Osteoblast (primary cell): Measurements from ENCODE around the gene PARD3B. TPM values are rescaled to one million over a fixed set of nuclear protein-coding genes. Genes with fewer than 3 reads are reported as not detected.

Experiments used
- DNase-seq: peaks from one replicate; pipeline ENCODE4 v3.0.0; 2011; ENCODE audit warnings: low spot score, mixed read lengths; ENCODE audit not compliant: insufficient read length; ENCODE audit errors: missing footprints
- H2AFZ ChIP-seq: 2 replicates; pipeline ENCODE4 v1.6.0; 2011; ENCODE audit warnings: mild to moderate bottlenecking, low read length
- H3K27ac ChIP-seq: 2 replicates; pipeline ENCODE4 v1.5.1; 2011; ENCODE audit warnings: mild to moderate bottlenecking, low read depth, low read length, moderate library complexity
- H3K27me3 ChIP-seq: 2 replicates; pipeline ENCODE4 v1.6.0; 2012; ENCODE audit warnings: mild to moderate bottlenecking, control low read depth, inconsistent platforms, low read length, moderate library complexity; ENCODE audit not compliant: insufficient read depth
- H3K36me3 ChIP-seq: 2 replicates; pipeline ENCODE4 v1.5.1; 2011; ENCODE audit warnings: mild to moderate bottlenecking, low read length, control low read depth, moderate library complexity; ENCODE audit not compliant: insufficient read depth
- H3K4me1 ChIP-seq: 2 replicates; pipeline ENCODE4 v1.5.1; 2011; ENCODE audit warnings: mild to moderate bottlenecking, low read length, control low read depth, moderate library complexity; ENCODE audit not compliant: insufficient read depth
- H3K4me2 ChIP-seq: 2 replicates; pipeline ENCODE4 v1.6.0; 2011; ENCODE audit warnings: mild to moderate bottlenecking, low read length; ENCODE audit not compliant: insufficient read depth
- H3K4me3 ChIP-seq: fragments of 200-600 bp; sonication (generic); 3 replicates; pipeline ENCODE4 v1.5.1; 2012; ENCODE audit warnings: mild to moderate bottlenecking, low read length, inconsistent platforms; ENCODE audit not compliant: insufficient read depth
- H3K79me2 ChIP-seq: 2 replicates; pipeline ENCODE4 v1.6.0; 2012; ENCODE audit warnings: mild to moderate bottlenecking, low read length, control low read depth, inconsistent platforms; ENCODE audit not compliant: insufficient read depth
- H3K9me3 ChIP-seq: 2 replicates; pipeline ENCODE4 v1.5.1; 2011; ENCODE audit warnings: low read depth, low read length, control low read depth
- H4K20me1 ChIP-seq: 2 replicates; pipeline ENCODE4 v1.6.0; 2012; ENCODE audit warnings: mild to moderate bottlenecking, low read length, control low read depth; ENCODE audit not compliant: insufficient read depth
- total RNA-seq: library from RNA; depleted of rRNA; stranded (reverse); fragments of >200 nt; gene quantifications from 2 replicates; pipeline ENCODE4 v1.2.3, GENCODE V29; 2012
- TF ChIP-seq, protein P1 (sequence below): IDR thresholded peaks from 2 replicates; pipeline ENCODE4 v1.5.1; 2011; ENCODE audit warnings: mild to moderate bottlenecking, low read depth, low read length, moderate library complexity; ENCODE audit errors: extremely low read depth

Gene PARD3B
- total RNA-seq, 1 donor: 22.4 TPM

DNA sequence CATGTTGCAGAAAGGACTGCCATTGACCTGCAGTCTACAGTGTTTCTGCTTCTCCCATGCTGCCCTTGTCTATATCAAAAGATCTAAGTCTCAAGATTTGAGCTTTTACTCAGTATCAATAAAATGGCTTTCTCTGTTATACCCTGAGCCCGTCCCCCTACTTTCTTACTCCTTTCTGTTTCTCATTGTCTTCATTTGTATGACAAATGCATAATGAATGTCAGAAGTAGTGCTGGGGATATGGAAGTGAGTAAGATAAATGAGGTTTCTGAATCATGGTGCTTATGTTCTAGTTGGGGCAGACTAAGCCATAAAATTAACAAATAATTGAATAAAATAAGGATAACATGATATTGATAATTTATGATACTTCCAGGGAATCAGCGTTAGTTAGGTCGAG lies 128.6 kb downstream of the PARD3B start:
- H3K27me3 ChIP-seq: no peaks in the 10 kb centered on the region
- peak overlapping the region; percentile 47 for H3K4me2 ChIP-seq
- H3K27ac ChIP-seq: no peak overlapping the region
- no peaks in the 10 kb centered on the region for H3K9me3 ChIP-seq
- H3K36me3 ChIP-seq: no peaks in the 10 kb centered on the region
- no peak overlapping the region for H3K4me3 ChIP-seq
- H3K79me2 ChIP-seq: no peaks in the 10 kb centered on the region
- peaks cover 6% of the 10 kb centered on the region for H3K4me1 ChIP-seq
- peak; percentile 82 for DNase-seq
- no peaks in the 10 kb centered on the region for H4K20me1 ChIP-seq
- TF ChIP-seq, protein P1, sequence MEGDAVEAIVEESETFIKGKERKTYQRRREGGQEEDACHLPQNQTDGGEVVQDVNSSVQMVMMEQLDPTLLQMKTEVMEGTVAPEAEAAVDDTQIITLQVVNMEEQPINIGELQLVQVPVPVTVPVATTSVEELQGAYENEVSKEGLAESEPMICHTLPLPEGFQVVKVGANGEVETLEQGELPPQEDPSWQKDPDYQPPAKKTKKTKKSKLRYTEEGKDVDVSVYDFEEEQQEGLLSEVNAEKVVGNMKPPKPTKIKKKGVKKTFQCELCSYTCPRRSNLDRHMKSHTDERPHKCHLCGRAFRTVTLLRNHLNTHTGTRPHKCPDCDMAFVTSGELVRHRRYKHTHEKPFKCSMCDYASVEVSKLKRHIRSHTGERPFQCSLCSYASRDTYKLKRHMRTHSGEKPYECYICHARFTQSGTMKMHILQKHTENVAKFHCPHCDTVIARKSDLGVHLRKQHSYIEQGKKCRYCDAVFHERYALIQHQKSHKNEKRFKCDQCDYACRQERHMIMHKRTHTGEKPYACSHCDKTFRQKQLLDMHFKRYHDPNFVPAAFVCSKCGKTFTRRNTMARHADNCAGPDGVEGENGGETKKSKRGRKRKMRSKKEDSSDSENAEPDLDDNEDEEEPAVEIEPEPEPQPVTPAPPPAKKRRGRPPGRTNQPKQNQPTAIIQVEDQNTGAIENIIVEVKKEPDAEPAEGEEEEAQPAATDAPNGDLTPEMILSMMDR: no peak
- H2AFZ ChIP-seq: peak overlapping the region; percentile 19

DNA sequence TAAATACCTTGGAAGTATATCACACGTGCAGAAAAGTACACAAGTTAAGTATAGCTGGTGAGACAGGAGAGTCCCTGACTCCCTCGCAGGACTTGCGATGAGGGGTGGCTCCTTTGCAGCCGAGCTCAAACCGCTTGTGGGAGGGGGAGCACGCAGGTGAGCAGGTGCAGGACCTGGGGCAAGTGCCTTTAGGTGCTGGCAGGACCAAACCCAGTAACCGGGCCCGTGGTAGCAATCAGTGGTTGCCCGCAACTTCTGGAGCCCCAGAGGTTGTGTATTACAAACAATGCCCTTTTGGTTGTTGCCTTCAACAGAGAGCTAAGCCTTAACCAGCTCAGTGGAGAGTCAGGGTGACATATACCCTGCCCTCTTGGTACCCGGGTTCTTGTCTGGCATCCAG lies 132.8 kb downstream of the PARD3B start:
- Histone ChIP-seq H2AFZ (no peak overlapping the region), H3K79me2 (no peaks in the 10 kb centered on the region), H3K9me3 (no peaks in the 10 kb centered on the region), H3K4me2 (no peak overlapping the region), H3K4me3 (no peak overlapping the region), H3K36me3 (no peaks in the 10 kb centered on the region), H3K4me1 (peaks cover 13% of the 10 kb centered on the region), H4K20me1 (no peaks in the 10 kb centered on the region), H3K27ac (no peak overlapping the region), H3K27me3 (no peaks in the 10 kb centered on the region)
- DNase-seq: no peak
- TF ChIP-seq, protein P1: no peak

DNA sequence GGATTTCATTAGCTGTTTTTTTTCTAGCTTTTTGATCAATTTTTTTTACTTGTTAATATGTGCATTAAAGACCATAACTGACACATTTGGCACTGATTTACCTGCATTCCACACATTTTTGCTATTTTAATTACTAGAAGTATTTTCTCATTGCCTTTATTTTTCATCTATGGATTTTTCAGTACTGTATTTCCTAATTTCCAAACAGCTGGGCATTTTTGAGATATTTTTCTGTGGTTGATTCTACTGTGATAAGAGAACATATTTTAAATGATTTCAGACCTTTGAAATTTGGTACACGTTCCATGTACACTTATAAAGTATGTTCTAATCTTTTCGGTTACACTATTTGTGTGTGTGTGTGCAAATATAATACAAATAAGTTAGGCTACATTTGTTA lies 135.3 kb downstream of the PARD3B start:
- TF ChIP-seq, protein P1: no peak
- Histone ChIP-seq H2AFZ (no peak overlapping the region), H3K27ac (peak overlapping the region; percentile 10), H3K36me3 (no peaks in the 10 kb centered on the region), H3K4me3 (no peak overlapping the region), H3K79me2 (no peaks in the 10 kb centered on the region), H3K9me3 (no peaks in the 10 kb centered on the region), H3K27me3 (no peaks in the 10 kb centered on the region), H3K4me1 (peaks cover 7% of the 10 kb centered on the region), H4K20me1 (no peaks in the 10 kb centered on the region), H3K4me2 (no peak overlapping the region)
- no peak for DNase-seq

DNA sequence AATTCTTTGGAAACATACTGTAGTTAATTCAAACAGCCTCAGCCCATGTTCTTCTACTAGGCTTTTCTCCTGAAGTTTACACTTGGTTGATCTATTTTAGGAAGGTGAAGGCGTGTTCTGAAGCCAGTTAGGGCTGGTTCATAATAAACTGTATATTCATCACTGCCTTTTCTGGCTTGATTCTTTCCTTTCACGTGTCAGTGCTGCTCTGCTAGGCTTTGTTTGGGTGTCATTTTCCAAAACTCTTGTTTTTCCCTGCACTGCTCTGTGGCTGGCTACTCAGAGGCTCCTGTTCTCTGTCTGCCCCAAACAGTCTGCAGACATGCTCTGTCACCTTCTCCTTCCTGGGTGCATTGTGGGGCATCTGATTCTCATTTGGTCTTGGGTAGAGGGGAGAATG lies 136.1 kb downstream of the PARD3B start:
- no peak overlapping the region for H3K4me3 ChIP-seq
- no peaks in the 10 kb centered on the region for H3K79me2 ChIP-seq
- DNase-seq: no peak
- peaks cover 7% of the 10 kb centered on the region for H3K4me1 ChIP-seq
- H3K27ac ChIP-seq: no peak overlapping the region
- H3K9me3 ChIP-seq: no peaks in the 10 kb centered on the region
- no peaks in the 10 kb centered on the region for H3K27me3 ChIP-seq
- no peaks in the 10 kb centered on the region for H3K36me3 ChIP-seq
- H3K4me2 ChIP-seq: no peak overlapping the region
- peak overlapping the region; percentile 36 for H2AFZ ChIP-seq
- TF ChIP-seq, protein P1: no peak
- H4K20me1 ChIP-seq: no peaks in the 10 kb centered on the region
